NCI-H510A treated with DMSO at 0.1 percent for 48 hours (cell line): Measurements from ENCODE around the gene CBLB.
A peak's percentile ranks its signal among the peaks of the same experiment; 100 is the strongest.

Experiments
- DNase-seq: peaks from one replicate; lab custom pipeline; 2025; lab: John Stamatoyannopoulos, UW

The CBLB gene

GRCh38 chr3:105868742-105869530, at the start of gene CBLB:
CBLB (minus strand) TSS chr3:105869012; CDS start chr3:105867577, 1,435 bp downstream.
- peak; percentile 90 for DNase-seq

- no peak for DNase-seq
These were observed 48.0 kb upstream of the CBLB start for GRCh38 chr3:105916767-105917166.

DNA sequence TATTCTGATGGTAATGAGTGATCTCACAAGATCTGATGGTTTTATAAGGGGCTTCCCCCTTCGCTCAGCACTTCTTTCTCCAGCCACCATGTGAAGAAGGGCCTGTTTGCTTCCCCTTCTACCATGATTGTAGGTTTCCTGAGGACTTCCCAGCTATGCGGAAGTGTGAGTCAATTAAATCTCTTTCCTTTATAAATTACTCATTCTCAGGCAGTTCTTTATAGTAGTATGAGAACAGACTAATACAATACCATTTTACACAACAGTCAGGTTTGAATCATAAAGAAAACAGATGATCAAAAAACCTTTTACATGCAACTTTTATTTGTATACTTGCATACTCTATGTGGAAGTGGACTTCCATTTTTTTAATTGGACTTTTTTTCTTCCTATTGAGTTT, 46.7 kb upstream of the CBLB start:
- no peak for DNase-seq

GRCh38 chr3:105913616-105914015, 44.8 kb upstream of the CBLB start:
- no peak for DNase-seq

GRCh38 chr3:105912891-105913290, 44.1 kb upstream of the CBLB start:
- no peak for DNase-seq

DNA sequence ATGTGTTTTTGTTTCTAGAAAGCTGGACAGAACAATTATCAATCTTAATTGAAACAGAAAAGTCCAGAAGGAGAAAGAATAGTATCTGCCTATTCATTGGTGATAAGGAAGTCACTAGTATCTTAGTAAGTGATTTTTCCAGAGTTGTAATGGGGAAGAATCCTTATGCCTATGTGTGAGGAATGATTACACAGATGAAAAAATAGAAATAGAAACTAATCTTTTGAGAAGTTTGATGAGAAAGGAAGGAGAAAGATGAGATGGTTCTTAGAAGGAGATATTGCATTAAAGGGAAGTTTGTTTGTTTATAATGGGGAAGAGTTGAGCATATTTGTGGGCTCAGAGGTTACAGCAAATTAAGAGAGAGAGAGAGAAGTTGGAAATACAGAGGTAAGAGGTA, 42.7 kb upstream of the CBLB start:
- DNase-seq, result no peak

DNA sequence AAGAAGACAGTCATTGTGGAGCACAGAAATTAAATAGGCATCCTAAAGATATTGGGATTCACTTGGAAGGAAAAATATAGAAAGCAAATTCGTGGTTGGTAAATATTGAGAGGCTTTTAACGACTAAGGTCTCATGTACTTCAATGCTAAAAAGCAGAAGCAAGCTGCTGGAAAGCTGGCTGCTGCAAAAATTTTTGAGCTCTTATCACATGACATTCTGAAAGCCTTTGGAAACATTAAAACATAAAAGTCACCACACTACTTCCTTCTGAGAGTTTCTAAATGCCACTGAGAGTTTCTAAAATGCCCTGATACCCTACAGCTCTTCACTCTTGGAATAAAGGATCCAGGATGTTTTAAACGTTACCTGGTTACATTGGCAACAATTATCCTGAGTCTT, 39.0 kb upstream of the CBLB start:
- DNase-seq, result no peak

GRCh38 chr3:105906836-105907235, 38.0 kb upstream of the CBLB start:
- peak; percentile 11 for DNase-seq

DNA sequence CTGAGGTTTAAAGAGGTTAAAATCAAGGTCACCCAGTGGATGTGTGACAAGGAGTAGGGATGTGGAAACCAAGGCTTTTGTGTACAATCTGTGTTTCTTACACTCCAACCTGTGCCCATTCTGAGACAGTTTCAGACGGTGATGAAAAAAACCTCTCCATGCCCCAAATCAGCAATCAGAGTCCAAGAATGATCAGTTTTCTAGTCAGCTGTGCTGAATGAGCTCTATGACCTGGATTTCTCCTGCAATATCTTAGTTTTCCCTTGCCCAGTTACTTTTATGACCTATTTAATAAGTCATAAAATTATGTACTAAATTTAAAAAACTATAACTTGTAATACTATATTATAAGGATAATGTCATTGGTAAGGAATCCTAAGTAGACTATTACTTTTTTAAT, 37.5 kb upstream of the CBLB start:
- DNase-seq, result no peak

- no peak for DNase-seq
These were observed 36.5 kb upstream of the CBLB start for GRCh38 chr3:105905328-105905727.

DNA sequence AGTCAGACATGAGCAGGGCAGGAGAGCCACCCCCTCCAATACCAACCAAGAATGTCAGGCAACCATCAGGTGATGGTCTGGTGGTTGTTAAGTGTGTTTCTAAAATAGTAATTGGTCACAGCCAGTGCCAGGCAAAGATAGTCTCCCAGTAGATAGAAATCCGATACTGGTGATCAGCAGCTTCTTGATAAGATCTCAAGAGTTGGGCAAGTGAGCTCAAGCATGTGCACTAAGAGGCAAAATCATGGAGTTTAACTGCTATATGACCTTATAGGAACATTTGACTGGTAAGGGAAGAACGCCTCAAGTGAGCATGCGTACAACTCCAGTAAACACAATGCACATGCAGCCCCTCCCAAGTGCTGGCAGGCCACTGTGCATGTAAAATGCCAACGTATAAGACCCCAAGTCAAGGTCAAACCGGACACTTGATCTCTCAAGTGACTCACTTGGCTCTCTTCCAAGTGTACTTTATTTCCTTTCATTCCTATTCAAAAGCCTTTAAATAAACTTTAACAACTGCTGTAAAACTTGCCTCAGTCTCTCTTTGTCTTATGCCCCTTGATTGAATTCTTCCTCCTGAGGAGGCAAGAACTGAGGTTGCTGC, 36.0 kb upstream of the CBLB start:
- DNase-seq, result no peak

DNA sequence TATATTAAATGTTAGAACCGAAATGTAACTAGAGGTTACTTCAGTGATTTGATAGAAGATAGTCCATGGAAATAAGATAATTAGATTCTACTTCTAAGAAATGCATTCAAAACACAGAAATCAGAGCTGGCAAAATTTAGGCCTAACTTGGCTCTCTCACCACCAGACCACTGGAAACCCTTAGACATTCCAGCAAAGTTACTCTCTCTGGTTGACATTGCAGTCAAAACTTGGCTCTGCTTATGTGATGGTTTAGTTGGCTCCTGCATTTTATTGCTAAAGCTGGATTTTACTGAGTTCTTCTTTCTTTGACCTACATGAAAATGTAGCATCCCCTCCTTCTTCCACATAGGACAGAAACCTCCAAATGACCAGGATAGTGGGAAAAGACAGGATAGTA, 35.4 kb upstream of the CBLB start:
- DNase-seq, result no peak

- no peak for DNase-seq
These were observed 30.7 kb upstream of the CBLB start for GRCh38 chr3:105899516-105899915.

DNA sequence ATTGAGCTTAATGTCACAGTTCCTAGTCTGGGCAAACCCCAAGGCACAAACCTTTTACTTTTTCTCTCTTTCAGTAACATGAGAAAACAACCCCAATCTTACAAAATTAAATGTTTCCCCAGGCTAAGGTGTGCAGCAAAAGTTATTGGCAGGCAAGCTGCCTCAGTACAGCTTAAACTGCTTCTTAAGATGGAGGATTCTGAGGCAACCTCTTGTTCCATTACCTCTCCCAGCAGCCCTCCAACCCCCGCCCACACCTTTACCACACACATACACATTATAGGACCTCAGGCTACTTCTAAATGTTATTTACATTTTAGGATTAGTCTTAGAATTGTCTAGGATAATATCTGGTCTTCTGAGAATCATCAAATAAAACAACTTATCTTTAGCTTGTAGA, 22.3 kb upstream of the CBLB start:
- no peak for DNase-seq

DNA sequence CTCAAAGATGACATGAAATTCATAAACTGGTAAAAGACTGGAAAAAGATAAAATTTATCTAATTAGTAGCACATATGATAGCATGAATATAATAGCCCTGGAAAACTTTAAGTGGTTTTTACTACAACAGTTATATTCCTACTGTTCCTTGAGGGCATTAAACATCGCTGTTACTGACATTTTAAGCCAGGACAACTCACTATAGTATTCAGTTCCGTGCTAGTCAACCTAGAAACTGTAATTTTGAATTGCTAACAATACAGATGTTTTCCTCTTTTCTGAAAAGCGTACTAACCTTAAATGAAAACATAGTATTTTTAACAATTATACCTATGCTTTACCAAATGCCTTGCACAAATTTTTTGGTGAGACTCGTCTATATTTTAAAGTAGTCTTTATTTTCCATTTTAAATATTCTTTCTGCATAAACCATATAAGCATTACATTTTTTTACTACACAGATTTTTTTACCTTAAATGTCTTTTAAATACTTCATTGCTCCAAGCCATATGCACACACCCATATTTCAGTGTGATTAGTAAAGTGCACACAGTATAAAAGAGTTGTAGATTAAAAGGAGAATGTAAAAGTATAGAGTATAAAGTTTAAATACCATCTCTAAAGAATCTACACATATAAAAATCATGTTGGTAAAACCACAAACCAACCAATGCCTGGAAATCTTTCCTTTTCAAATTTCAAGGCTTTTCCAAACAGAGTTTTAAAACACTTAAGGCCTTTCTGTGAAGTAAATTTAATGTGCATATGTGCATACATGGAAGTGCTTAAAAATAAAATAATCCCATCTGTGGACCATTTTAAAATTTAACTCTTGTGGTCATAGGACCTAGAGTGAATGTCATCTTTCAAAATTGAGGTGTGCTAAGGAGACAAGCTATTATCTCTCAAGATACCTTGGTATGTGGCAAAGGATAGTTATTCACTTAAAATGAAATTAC, 20.1 kb upstream of the CBLB start:
- DNase-seq, result no peak

- no peak for DNase-seq
These were observed 16.4 kb upstream of the CBLB start for GRCh38 chr3:105885256-105885655.

DNA sequence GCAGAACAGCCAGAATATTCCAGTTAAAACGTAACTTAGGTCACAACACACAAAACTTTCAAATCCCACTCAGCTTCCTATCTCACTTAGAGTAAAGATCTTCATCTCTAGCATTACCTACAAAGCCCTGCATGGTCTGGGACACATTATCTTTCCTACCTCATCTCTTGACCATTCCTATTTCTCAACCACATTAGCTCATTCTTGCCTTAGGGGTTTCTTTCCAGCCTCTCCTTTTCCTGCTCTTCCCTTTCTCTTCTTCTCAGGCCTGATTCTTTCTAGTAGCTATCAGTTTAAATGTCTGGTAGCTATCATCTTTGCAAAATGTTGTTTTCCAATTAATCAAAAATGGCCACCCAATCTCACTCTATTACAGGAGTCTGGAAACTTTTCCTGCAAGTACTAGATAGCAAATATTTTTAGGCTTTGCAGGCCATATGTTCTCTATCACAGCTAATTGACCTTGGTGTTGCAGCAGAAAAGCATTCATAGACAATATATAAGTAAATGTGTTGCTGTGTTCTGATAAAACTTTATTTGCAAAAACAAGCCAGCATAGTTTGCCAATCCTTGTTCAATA, 15.1 kb upstream of the CBLB start:
- no peak for DNase-seq

- no peak for DNase-seq
These were observed 12.0 kb upstream of the CBLB start for GRCh38 chr3:105880681-105881290.

DNA sequence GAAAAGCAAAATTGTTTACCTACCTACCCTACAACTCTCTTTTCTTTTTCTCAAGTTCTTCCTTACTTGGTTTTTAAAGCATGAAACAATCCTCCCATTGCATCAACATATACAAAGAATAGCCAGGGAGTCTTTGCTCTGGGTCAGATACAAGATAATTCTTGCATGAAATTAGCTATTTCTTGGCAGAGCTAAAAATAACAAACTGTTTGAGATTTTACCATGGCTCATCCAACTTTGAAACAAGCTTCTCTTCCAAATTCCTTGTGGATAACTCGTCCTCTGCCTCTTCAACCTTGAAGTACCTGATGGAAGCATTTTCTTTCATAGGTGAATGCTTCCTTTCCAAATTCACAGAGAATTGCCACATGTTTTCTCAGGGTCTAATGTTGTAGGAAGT, 9.2 kb upstream of the CBLB start:
- DNase-seq, result no peak

GRCh38 chr3:105877336-105877910, 8.6 kb upstream of the CBLB start:
- DNase-seq, result no peak

GRCh38 chr3:105876780-105877327, 8.0 kb upstream of the CBLB start:
- no peak for DNase-seq
